NAMALWA (cell line): ENCODE data around the gene KCNMA1.
"Not testable (repeated sequence)": the region's sequence is repeated elsewhere in the genome, so short reads cannot be mapped to it uniquely, and the experiment has no call there.

Experiments used
- DNase-seq: peaks from one replicate; pipeline ENCODE4 v3.0.0-alpha.2; 2015; ENCODE audit warnings: low spot score

Gene KCNMA1

GRCh38 chr10:77416311-77417135 lies 221.1 kb downstream of the KCNMA1 start:
- DNase-seq, result no peak

- DNase-seq, result no peak
These were observed 222.2 kb downstream of the KCNMA1 start for GRCh38 chr10:77415313-77415960.

GRCh38 chr10:77413231-77413630 lies 224.4 kb downstream of the KCNMA1 start:
- no peak for DNase-seq

GRCh38 chr10:77412573-77413133 lies 225.0 kb downstream of the KCNMA1 start:
- DNase-seq, result not testable (repeated sequence)

GRCh38 chr10:77411805-77412204 lies 225.8 kb downstream of the KCNMA1 start:
- DNase-seq, result no peak

- no peak for DNase-seq
These were observed 227.1 kb downstream of the KCNMA1 start for GRCh38 chr10:77410523-77410922.

GRCh38 chr10:77409697-77410471 lies 227.7 kb downstream of the KCNMA1 start:
- DNase-seq, result peak; percentile 1

GRCh38 chr10:77408259-77408658 lies 229.3 kb downstream of the KCNMA1 start:
- DNase-seq, result no peak

GRCh38 chr10:77406764-77407430 lies 230.7 kb downstream of the KCNMA1 start:
- no peak for DNase-seq

- DNase-seq, result no peak
These were observed 231.8 kb downstream of the KCNMA1 start for GRCh38 chr10:77405771-77406241.

GRCh38 chr10:77404810-77405209 lies 232.8 kb downstream of the KCNMA1 start:
- no peak for DNase-seq

GRCh38 chr10:77403761-77404160 lies 233.8 kb downstream of the KCNMA1 start:
- DNase-seq, result no peak

GRCh38 chr10:77401683-77402082 lies 235.9 kb downstream of the KCNMA1 start:
- DNase-seq, result no peak

GRCh38 chr10:77400033-77400432 lies 237.6 kb downstream of the KCNMA1 start:
- no peak for DNase-seq

- DNase-seq, result no peak
These were observed 238.4 kb downstream of the KCNMA1 start for GRCh38 chr10:77398986-77399755.

- no peak for DNase-seq
These were observed 239.1 kb downstream of the KCNMA1 start for GRCh38 chr10:77398558-77398957.

GRCh38 chr10:77397103-77397502 lies 240.5 kb downstream of the KCNMA1 start:
- DNase-seq, result no peak

- no peak for DNase-seq
These were observed 241.3 kb downstream of the KCNMA1 start for GRCh38 chr10:77396290-77396689.

- no peak for DNase-seq
These were observed 243.6 kb downstream of the KCNMA1 start for GRCh38 chr10:77393821-77394501.

GRCh38 chr10:77393411-77393810 lies 244.2 kb downstream of the KCNMA1 start:
- no peak for DNase-seq
